MCF 10A (cell line): Measurements from ENCODE around the gene DICER1. TPM values are rescaled to one million over a fixed set of nuclear protein-coding genes. Genes with fewer than 3 reads are reported as not detected.

Experiments
- BruUV-seq: library from RNA; stranded (reverse); fragments of 400-500 nt; replicated peaks from 2 replicates; lab custom pipeline; 2021; lab: Mats Ljungman, UMichigan
- CTCF ChIA-PET: fragments of 300-600 bp; sonication (Branson Sonifier 250); formaldehyde crosslinking; extraction: SDS; loops from one replicate; lab custom pipeline; 2021; ENCODE audit warnings: antibody characterized with exemption, inconsistent platforms; lab: Yijun Ruan, JAX
- POLR2A ChIA-PET: fragments of 300-600, 350-650 bp; sonication (Branson Sonifier 250); formaldehyde crosslinking; extraction: SDS; loops from one replicate; lab custom pipeline; 2020; ENCODE audit warnings: antibody characterized with exemption, inconsistent platforms; lab: Yijun Ruan, JAX
- DNase-seq: peaks from one replicate; pipeline ENCODE4 v3.0.0-alpha.2; 2018; ENCODE audit not compliant: unreplicated experiment
- H3K27ac Mint-ChIP-seq: one replicate; pipeline ENCODE4 v1.8.0; 2022; ENCODE audit warnings: mild to moderate bottlenecking, low read depth, mixed read lengths; ENCODE audit not compliant: unreplicated experiment
- H3K27me3 Mint-ChIP-seq: one replicate; pipeline ENCODE4 v1.8.0; 2022; ENCODE audit warnings: mixed read lengths; ENCODE audit not compliant: insufficient read depth, unreplicated experiment
- H3K36me3 Mint-ChIP-seq: one replicate; pipeline ENCODE4 v1.8.0; 2022; ENCODE audit warnings: mild to moderate bottlenecking, moderate library complexity, mixed read lengths; ENCODE audit not compliant: insufficient read depth, unreplicated experiment
- H3K4me1 Mint-ChIP-seq: one replicate; pipeline ENCODE4 v1.8.0; 2022; ENCODE audit warnings: mixed read lengths; ENCODE audit not compliant: insufficient read depth, unreplicated experiment
- H3K4me3 Mint-ChIP-seq: one replicate; pipeline ENCODE4 v1.8.0; 2022; ENCODE audit warnings: mild to moderate bottlenecking, moderate library complexity, mixed read lengths; ENCODE audit not compliant: unreplicated experiment
- H3K9me3 Mint-ChIP-seq: one replicate; pipeline ENCODE4 v1.8.0; 2022; ENCODE audit warnings: mixed read lengths; ENCODE audit not compliant: unreplicated experiment
- CTCF ChIP-seq: fragments of 200-600 bp; IDR thresholded peaks from one replicate; pipeline ENCODE4 v1.8.0; 2022; ENCODE audit warnings: antibody characterized with exemption, mild to moderate bottlenecking; ENCODE audit not compliant: unreplicated experiment
- intact Hi-C: fragments of 100-400 bp; cut with micrococcal nuclease; formaldehyde crosslinking; loops from 2 replicates; pipeline ENCODE4 v1.14.1; 2022
- total RNA-seq: library from RNA; stranded (reverse); gene quantifications from 2 replicates; pipeline ENCODE4 v1.2.3, GENCODE V29; 2022

DICER1 gene
- total RNA-seq, 1 experiment from 2014 or later: 35.6 TPM

GRCh38 chr14:95055318-95055717 lies 102.0 kb downstream of the DICER1 start:
- Mint-ChIP-seq H3K9me3 (no peaks in the 10 kb centered on the region), H3K4me1 (no peaks in the 10 kb centered on the region), H3K36me3 (peaks cover 6% of the 10 kb centered on the region), H3K4me3 (no peak overlapping the region), H3K27ac (no peak overlapping the region), H3K27me3 (peaks cover 3% of the 10 kb centered on the region)
- CTCF ChIA-PET: no interaction called here
- intact Hi-C loops: no loop called here
- no TSS peak for BruUV-seq
- POLR2A ChIA-PET: no interaction called here
- no peak for TF ChIP-seq CTCF
- DNase-seq: no peak

- ChIA-PET POLR2A (no interaction called here), CTCF (no interaction called here)
- Mint-ChIP-seq H3K27ac (no peak overlapping the region), H3K4me3 (no peak overlapping the region), H3K36me3 (peaks cover 5% of the 10 kb centered on the region), H3K9me3 (peaks cover 6% of the 10 kb centered on the region), H3K4me1 (no peaks in the 10 kb centered on the region), H3K27me3 (peaks cover 10% of the 10 kb centered on the region)
- intact Hi-C loops: no loop called here
- DNase-seq: no peak
- no TSS peak for BruUV-seq
- TF ChIP-seq CTCF: no peak
Measured at GRCh38 chr14:95054346-95055280, 102.7 kb downstream of the DICER1 start.

- BruUV-seq: no TSS peak
- no peaks in the 10 kb centered on the region for H3K4me1 Mint-ChIP-seq
Measured at GRCh38 chr14:95052016-95052585, 105.2 kb downstream of the DICER1 start.

More at GRCh38 chr14:95052016-95052585, 105.2 kb downstream of the DICER1 start:
- H3K27me3 Mint-ChIP-seq: peaks cover 35% of the 10 kb centered on the region
- ChIA-PET CTCF (interaction anchor here (1.1 kb wide), 1 partner anchor 334 kb away, joined by 3 read pairs; no protein-coding TSS in a partner anchor), POLR2A (no interaction called here)
- intact Hi-C loops: no loop called here
- H3K36me3 Mint-ChIP-seq: no peaks in the 10 kb centered on the region
- no peak overlapping the region for H3K27ac Mint-ChIP-seq
- H3K4me3 Mint-ChIP-seq: no peak overlapping the region
- H3K9me3 Mint-ChIP-seq: peaks cover 8% of the 10 kb centered on the region
- TF ChIP-seq CTCF: no peak
- no peak for DNase-seq
